Measurements from ENCODE around the gene ESR2.
"Not testable (repeated sequence)": the region's sequence is repeated elsewhere in the genome, so short reads cannot be mapped to it uniquely, and the experiment has no call there.

The ESR2 gene

GRCh38 chr14:64126548-64126947 is 167.6 kb downstream of the ESR2 start:
- no peak for DNase-seq (ENCODE audit: low read depth)

DNA sequence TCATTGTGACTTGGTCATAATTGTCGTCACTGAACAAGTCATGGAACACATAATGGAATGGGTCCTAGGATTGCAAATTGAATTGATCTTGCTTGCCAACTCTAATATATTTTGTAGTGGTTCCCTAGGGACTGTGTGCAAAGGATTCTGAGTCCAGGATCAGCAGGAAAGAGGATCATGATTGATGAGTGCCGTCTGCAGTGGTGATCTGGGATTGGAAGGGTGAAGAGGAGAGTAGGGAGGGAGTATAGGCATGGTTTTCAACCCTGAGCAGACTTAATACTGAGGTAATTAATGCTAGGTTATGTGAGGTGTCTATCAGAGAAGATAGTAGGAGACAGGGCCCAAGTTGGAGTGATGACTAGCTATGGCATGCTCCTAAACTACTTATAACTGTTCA is 168.9 kb downstream of the ESR2 start:
- no peak for DNase-seq (ENCODE audit: low read depth)

DNA sequence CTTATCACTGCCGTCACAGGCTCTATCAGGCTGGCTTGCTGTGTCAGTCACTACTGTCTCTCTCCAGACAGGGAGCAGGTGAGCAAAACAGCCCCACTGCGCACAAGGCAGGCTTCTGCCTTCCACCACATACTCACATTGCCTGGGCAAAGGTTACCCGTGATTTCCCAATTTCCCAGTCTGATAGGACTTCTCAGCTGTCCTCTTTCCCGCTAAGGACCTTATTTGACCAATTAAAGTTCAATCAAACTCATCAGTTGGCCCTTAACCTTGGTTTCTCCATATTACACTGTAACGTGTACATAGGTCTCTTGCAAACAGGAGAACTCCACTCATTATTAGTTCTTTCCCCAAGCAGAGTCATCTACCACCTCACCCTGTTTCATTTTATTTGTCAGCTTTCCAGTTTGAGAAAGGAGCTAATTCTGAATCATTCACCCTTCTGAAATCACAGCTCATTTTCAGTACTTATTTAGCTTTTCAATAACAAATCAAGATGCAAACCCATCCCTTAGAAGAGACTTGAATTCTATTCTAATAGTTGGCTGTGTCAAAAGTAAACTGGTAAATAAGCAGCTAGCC is 170.8 kb downstream of the ESR2 start:
- no peak for DNase-seq (ENCODE audit: low read depth)

DNA sequence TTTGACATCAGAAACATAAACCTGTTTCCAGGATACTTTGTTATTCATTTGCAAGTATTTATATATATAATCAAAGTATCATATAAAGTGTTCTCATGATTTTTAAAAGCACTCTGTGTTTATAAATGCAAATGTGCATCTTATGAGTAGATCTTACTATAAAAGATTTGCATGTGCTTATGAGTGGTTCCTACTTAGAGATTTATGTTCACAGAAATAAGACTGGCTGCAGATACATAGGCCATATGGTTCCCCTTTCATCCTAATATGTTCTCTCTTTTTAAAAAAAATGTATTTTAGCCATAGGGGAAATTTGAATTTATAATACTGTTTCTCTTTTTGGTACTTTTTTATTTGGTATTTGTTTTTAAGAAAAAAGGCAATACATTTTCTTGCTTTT is 174.2 kb downstream of the ESR2 start:
- DNase-seq (ENCODE audit: low read depth), result no peak

GRCh38 chr14:64119500-64119899 is 174.7 kb downstream of the ESR2 start:
- DNase-seq (ENCODE audit: low read depth), result no peak

- DNase-seq (ENCODE audit: low read depth), result no peak
Measured at GRCh38 chr14:64118892-64119291, 175.3 kb downstream of the ESR2 start.

GRCh38 chr14:64118403-64118742 is 175.8 kb downstream of the ESR2 start:
- DNase-seq (ENCODE audit: low read depth), result not testable (repeated sequence)

GRCh38 chr14:64117671-64118402 is 176.3 kb downstream of the ESR2 start:
- no peak for DNase-seq (ENCODE audit: low read depth)

DNA sequence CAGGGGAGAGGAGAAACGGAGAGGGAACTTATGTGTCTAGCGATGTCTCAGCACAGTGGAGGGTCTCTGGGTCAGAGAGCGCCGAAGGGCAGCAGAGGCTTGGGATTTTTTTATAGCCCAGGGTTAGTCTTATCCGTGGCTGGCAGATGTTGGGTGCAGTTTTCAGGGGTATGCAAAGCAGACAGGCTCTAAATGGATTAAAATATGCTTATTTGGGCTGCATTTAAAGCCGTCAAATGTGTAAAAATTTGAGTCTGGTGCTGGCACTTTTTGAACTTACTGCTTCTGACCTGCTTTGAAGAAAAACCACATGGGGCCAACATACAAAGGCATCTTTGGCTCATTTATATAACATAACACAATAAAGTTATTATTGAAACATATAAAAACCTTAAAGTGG is 178.8 kb downstream of the ESR2 start:
- no peak for DNase-seq (ENCODE audit: low read depth)

GRCh38 chr14:64114796-64115195 is 179.4 kb downstream of the ESR2 start:
- no peak for DNase-seq (ENCODE audit: low read depth)

GRCh38 chr14:64114166-64114565 is 180.0 kb downstream of the ESR2 start:
- no peak for DNase-seq (ENCODE audit: low read depth)

DNA sequence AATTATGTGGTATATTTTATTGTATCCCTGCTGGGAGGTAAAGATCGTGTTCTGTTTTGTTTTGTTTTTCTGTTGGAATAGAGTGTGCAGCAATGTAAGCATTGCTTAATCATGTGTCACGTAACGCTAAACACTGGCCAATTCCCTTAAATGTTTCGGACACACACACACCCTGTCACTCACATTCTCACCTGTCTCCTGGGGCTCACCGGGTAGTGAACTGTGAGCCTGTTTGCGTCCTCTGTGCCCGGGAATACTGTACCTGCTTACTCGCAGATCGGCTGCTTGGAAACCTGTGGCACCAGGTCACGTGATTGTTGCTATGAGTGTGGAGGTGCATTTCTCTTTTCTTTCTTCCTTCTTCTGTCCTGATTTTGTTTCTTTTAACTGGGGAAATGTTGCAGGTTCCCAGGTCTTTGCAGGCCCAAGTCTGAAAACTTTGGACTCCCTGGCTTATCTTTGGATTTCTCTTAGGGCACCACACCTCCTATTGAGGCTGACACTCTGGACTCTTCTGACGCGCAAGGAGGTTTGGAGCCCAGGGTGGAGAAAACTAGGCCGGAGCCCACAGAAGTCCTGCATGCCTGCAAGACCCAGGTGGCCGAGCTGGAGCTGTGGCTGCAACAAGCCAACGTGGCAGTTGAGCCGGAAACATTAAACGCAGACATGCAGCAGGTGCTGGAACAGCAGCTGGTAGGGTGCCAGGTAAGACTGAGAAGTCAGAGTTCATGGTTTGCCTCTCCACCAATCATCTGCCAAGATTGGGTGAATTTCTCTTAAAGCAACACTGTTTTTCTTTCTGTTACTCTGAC is 181.1 kb downstream of the ESR2 start:
- no peak for DNase-seq (ENCODE audit: low read depth)

GRCh38 chr14:64110802-64111201 is 183.4 kb downstream of the ESR2 start:
- DNase-seq (ENCODE audit: low read depth), result no peak

- no peak for DNase-seq (ENCODE audit: low read depth)
Measured at GRCh38 chr14:64109819-64110554, 184.2 kb downstream of the ESR2 start.

DNA sequence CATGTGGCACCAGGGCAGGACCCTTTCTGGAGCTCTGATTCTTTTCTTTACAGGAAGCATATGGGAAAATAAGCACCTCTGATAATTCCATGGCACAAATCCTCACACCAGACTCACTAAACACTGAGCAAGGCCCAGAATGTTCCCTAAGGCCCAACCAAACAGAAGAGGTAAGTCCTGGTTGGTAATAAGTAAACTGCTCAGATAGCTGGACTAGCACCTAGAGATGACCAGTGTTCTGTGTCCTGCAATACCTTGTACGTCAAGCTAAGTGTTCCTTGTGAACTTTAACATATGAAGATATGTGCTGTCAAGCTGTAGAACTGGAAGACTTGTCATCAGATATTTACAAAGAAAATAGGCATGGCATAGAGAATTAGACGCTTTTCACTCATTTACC is 186.7 kb downstream of the ESR2 start:
- no peak for DNase-seq (ENCODE audit: low read depth)

DNA sequence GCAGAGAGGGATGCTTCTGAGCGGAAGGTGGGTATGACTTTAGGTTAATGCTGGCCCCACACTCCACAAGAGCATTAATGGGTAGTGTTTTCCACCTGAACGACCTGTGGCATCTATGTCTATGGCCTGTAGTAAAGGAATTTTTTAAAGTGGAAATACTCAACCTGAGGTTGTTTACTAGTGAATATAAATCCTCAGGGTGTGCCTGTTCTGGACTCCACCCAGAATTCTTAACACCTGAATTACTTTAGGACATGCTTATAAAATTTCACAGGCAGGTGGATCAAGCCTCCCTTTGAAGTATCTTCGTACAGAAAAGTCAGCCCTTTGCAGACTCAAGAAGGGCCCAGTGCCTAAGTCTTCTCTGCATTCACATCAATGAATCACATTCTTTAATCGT is 196.1 kb downstream of the ESR2 start:
- DNase-seq (ENCODE audit: low read depth), result no peak

DNA sequence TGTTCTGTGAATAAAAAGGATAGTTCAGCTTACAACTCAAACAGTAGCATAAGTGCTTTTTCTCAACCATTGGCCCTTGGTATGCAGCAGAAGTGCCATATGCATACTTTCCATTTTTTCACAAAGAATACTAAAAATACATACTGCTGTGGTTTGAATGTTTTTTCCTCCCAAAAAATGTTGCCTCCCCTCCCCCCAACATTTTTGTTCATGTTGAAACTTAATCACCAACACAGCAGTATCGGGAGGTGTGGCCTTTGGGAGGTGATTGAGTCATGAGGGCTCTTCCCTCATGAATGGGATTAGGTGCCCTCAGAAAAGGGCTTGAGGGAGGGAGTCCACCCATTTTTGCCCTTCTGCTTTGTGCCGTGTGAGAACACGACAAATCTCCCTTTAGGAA is 198.6 kb downstream of the ESR2 start:
- DNase-seq (ENCODE audit: low read depth), result no peak

DNA sequence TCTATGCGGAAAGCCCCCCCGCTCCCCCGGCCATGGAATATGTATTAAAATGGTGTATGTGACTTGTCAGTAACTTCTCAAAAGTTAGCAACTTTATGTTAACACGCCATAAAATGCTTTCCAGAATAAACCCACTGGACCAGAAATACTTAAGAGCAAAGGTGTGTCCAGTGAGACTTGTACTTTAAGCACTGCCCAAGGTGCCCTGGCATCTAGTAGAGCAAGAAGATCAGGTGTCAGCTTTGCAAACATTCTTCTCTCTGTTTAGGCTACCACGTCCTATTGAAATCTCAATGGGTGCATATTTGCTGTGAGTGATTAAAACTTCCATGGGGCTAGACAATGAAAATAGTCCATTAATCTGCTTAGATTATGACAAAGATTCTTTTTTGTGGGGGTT is 201.2 kb downstream of the ESR2 start:
- no peak for DNase-seq (ENCODE audit: low read depth)

- no peak for DNase-seq (ENCODE audit: low read depth)
Measured at GRCh38 chr14:64092338-64092737, 201.8 kb downstream of the ESR2 start.

DNA sequence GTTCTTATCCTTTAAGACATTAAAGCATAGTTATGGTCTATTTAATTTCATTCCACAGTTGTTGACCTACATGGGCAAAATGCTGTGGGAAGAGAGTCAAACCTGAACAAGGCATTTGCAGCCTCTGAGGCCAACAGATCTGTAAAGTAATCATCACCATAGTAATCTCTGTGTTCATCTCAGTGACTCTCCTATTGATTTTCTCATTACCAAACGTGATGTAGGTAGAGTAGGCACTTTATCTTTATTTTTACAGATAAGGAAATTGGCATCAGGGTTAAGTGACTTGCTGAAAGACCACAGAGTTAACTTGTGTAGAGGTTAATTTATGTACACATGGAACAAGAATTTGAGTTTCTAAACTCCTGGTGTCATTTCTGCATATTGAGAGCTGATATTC is 203.0 kb downstream of the ESR2 start:
- DNase-seq (ENCODE audit: low read depth), result no peak

DNA sequence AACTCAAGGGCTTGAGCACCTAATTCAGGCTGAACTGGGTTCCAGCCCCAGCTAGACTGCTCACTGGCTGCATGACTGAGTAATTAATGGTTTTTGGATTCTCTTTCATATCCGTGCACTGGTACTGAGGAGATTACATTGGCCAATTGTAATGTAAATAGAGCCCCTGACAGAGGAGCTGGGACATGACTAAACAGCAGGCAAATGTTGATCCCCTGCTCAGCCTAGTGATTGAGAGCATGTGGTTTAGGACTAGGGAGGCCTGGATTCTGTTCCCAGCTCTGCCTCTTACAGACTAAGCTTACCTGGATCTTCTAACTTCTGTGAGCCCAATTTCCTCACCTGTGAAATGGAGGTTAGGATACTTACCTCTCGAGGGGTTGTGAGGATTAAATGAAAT is 204.3 kb downstream of the ESR2 start:
- DNase-seq (ENCODE audit: low read depth), result no peak

- DNase-seq (ENCODE audit: low read depth), result no peak
Measured at GRCh38 chr14:64088647-64088964, 205.6 kb downstream of the ESR2 start.

GRCh38 chr14:64082837-64083236 is 211.3 kb downstream of the ESR2 start:
- DNase-seq (ENCODE audit: low read depth), result no peak

All from activated T-helper 1 cell treated with Interleukin-2 at 50 U/mL for 16 hours (primary cell).